GM12873 (cell line): ENCODE results near the gene FGGY.

Experiments
- CTCF ChIP-seq: IDR thresholded peaks from 2 replicates; pipeline ENCODE4 v1.5.1; 2012; ENCODE audit warnings: low read depth, mild to moderate bottlenecking, moderate library complexity, low read length, control low read depth; ENCODE audit not compliant: insufficient read depth; ENCODE audit errors: missing control alignments

FGGY gene

GRCh38 chr1:59638231-59638711, 341.4 kb downstream of the FGGY start:
- TF ChIP-seq CTCF = no peak

GRCh38 chr1:59639266-59639665, 342.4 kb downstream of the FGGY start:
- TF ChIP-seq CTCF = no peak

GRCh38 chr1:59640851-59641250, 344.0 kb downstream of the FGGY start:
- no peak for TF ChIP-seq CTCF

GRCh38 chr1:59641836-59642235, 344.9 kb downstream of the FGGY start:
- no peak for TF ChIP-seq CTCF

GRCh38 chr1:59643526-59643925, 346.6 kb downstream of the FGGY start:
- TF ChIP-seq CTCF = no peak

- TF ChIP-seq CTCF = no peak
Measured at GRCh38 chr1:59645893-59646292, 349.0 kb downstream of the FGGY start.

- no peak for TF ChIP-seq CTCF
Measured at GRCh38 chr1:59653968-59654367, 357.1 kb downstream of the FGGY start.
